Right renal pelvis (tissue), 4 donors: Measurements from ENCODE around the gene HAUS7. TPM values are rescaled to one million over a fixed set of nuclear protein-coding genes. Genes with fewer than 3 reads are reported as not detected.

Experiments used
- DNase-seq, 4 donors: peaks; one replicate each; pipeline ENCODE4 v3.0.0-alpha.2; 2013; ENCODE audit warnings: low read depth in 4 of 4, low spot score in 3 of 4, missing footprints in 1 of 4
- polyA plus RNA-seq, 4 donors: library from polyadenylated mRNA; unstranded; fragments of 120-200 nt; gene quantifications; one replicate each; pipeline ENCODE4 v1.2.1, GENCODE V29; 2013; ENCODE audit not compliant: insufficient read length in 4 of 4

Gene HAUS7
- 10 to 100 TPM; 24.3 to 34.0 (median 27.2) TPM for polyA plus RNA-seq

DNA sequence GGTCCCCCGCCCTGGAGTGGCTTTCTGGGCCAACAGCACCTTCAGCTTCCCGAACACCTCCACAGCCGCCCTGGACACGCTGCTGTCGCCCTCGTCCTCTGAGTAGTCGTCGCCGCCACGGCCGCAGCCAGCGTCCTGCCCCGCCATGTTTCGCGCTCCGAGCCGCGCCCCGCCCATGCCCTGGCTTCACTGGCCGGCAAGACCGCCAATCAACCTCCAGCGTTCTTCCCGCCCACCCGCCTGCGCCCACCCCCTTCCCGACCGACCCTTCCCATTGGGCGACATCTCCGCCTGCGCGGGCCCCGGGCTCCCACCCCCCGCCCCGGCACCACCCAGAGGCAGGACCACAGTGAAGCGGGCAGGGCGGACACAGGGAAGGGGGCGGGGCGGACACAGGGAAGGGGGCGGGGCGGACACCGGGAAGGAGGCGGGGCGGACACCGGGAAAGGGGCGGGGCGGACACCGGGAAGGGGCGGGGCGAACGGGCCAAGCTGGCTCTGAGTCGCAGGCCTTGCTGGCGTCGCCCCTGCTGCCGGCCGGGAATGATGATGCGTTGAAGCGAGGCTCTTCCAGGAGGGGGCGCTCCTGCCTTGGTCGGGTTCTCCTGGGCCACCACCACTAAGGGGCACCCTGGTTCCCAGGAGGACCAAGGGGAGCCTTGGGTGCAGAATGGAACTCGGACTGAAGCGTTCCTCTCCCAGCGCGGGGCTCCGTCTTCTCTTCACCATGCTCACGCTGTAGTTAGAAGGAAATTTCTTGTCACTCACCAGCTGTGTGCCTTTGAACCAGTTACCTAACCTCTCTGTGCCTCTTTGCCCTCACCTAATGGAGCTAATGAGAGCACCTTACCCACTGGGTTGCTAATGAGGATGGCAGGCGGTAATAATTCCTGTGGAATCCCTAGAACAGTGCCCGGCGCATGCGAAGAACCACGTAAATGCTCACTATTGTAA, at the start of gene HAUS7:
Gene HAUS7 (minus strand): TSS at position 166 of the 953 bp plus-strand sequence. CDS start 19 bp downstream, at position 147.
- peak; percentile 69 to 76 (median 72) for DNase-seq

DNA sequence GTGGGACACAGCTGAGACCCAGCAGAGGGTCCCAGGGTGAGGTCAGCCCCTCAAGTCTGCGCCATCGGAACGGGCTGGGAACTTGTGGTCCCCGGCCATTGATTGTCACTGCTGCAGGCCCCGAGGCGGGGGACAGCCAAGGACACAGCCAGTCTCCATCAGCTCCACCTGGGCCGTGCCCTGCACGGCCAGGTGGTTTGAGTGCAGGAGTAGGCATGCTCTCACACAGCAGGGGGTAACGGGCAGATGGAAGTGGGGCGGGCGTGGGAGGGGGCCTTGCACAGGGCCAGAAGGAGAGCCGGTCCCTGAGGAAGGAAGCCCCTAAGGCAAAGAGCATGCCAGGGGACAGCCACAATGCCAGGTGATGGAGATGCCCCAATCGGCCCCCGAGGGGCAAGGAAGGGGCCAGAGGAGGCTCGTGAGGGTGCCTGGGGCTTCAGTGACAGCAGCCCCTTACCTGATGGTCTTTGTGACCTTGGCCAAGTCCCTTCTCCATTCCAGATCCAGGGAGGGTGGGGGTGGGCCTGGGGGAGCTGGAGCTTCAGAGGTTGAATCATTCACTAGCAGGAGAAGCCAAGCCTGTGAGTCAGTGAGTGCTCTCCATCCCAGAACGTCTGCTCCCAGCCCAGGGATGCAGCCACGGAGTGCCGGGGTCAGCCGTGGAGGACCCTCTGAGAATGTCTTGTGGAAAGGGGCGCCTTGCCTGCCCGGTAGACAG, 49.4 kb upstream of the HAUS7 start:
- no peak for DNase-seq

DNA sequence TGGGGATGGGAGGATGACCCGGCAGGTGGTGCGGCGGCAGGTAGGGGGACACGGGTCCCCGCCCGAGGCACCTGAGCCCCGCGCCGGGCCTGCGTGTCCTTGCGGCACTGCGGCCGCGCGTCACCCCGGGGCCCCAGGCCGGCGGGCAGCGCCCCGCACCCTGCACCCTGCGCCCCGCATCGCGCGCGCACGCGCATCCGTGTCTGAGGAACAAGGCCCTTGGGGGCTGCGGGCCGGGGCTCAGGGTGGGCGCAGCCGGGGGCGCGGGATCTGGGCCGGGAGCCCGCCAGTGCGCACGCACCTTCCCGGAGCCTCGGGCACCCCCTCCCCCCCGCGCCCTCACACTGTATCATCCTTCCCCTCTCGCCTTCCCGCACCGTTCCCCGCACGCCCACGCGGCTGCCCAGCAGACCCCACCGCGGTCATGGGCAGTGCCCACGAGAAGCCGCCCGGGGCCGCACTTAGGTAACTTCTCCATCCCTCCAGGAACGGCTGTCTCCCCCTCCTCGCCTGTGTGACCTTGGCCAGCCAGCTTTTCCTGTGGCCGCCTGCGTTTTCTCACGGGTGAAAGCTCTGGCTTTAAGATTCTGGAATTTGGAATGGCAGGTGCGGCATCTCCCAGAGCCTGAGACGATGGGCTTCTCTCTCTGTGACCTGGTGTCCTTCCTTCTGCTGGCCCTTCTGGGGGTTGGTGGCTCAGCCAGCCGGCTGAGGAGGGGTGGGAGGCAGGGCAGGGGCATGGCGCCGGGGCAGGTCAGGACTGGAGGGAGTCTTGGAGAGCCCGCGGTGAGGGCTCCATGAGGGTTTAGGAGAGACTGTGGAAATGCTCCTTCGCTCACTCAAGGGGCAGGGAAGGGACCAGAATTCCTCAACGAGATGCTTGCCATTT, 47.8 kb upstream of the HAUS7 start:
- DNase-seq: no peak

DNA sequence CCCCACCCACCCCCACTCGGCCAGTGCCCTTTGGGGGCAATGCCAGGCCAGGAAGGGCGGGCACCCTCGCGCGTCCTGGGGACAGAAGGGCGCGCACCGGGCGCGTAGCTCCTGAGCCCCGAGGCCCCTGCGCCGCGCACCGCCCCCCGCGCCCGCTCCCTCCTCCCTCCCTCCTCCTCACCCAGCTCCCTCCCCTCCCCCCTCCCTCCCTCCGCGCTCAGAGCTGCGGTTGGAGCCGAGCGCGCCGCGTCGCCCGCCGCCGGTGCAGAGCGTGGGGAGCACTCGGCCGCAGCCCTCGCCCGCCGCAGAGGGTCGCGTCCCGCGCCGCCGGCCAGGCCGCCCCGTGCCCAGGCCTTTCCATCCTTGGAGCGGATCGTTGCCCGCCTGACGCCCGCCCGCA, 47.0 kb upstream of the HAUS7 start, which contains the start of gene ATP2B3:
Gene ATP2B3 (plus strand): TSS at position 220 of the 400 bp plus-strand sequence. CDS start 18,606 bp downstream, outside the sequence.
- DNase-seq: no peak

DNA sequence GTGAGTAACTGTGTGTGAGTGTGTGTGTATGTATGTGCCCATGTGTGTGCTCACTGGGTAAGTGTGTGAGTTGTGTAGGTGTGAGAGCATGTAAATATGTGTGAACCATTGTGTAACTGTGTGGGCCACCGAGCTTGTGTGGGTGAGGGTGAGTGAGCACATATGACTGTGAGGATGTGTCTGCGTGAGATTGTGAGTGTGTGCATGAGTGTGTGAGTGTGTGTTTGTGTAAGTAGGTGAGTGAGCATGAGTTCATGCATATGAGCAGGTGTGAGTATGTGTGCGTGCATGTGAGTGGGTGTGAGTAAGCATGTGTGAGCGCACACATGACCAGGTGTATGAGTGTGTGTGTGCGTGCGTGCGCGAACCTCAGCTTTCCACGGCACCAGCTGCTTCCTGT, 45.7 kb upstream of the HAUS7 start:
- DNase-seq: no peak

DNA sequence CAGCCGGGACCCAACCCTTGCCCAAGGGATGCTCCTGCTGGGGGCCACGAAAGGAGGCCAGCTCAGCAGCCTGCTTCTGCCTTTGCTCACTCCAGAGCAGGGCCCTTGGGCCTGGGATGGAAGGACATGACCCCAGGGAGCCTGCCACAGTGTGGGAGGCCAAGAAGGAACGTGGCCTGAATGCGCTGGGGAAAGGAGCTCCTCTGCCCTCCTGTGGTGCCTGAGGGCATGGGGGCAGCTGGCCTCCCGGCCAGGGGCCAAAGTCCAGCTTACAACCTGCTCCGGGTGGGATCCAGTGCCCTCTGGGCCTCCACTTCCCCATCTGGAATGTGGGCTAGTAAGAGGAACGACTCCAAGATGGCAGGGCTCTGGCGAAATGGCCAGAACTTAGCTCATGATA, 45.1 kb upstream of the HAUS7 start:
- no peak for DNase-seq

DNA sequence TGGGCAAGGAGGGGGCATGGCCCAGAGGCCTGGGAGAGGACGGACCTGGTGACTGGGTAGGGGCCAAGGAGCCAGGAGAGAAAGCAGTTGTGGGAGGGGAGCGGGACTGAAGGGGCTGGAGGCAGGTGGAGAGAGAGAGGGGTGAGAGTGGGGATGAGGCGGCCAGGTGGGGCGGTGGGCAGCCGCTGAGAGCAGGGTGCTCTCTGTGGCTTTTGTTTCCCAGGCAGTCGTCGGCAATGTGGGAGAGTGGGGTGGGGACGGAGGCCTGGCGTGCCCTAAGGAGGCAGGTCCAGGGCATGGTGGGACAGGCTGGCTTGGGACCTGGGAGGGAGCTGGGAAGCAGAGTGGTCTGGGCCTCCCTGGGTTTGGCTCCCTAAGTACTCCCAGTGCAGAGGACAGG, 43.9 kb upstream of the HAUS7 start:
- no peak for DNase-seq

DNA sequence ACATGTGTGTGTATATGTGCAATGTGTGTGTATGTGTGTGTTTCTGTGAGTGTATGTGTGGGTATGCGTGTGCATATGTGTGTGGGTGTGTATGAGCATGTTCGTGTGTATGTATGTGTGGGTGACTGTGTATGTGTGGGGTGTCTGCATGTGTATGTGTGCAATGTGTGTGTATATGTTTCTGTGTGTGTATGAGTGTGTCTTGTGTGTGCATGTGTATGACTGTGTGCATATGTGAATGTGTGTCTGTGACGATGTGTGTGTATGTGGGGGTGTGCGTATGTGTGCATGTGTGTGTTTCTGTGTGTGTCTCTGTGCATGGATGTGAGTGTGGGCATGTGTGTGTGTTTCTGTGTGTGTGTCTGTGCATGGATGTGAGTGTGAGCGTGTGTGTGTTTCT, 42.9 kb upstream of the HAUS7 start:
- no peak for DNase-seq

DNA sequence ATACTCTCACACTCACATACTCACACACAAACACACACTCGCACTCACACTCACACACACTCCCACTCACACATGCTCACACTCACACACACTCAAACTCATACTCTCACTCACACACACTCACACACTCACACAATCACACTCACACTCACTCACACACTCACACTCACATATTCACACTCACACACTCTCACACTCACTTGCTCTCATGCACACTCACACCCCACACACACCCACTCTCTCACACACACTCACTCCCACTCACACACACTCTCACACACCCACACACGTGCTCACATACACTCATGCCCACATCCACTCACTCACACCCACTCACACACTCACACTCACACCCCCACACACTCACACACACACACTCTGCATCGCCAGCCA, 42.1 kb upstream of the HAUS7 start:
- no peak for DNase-seq

DNA sequence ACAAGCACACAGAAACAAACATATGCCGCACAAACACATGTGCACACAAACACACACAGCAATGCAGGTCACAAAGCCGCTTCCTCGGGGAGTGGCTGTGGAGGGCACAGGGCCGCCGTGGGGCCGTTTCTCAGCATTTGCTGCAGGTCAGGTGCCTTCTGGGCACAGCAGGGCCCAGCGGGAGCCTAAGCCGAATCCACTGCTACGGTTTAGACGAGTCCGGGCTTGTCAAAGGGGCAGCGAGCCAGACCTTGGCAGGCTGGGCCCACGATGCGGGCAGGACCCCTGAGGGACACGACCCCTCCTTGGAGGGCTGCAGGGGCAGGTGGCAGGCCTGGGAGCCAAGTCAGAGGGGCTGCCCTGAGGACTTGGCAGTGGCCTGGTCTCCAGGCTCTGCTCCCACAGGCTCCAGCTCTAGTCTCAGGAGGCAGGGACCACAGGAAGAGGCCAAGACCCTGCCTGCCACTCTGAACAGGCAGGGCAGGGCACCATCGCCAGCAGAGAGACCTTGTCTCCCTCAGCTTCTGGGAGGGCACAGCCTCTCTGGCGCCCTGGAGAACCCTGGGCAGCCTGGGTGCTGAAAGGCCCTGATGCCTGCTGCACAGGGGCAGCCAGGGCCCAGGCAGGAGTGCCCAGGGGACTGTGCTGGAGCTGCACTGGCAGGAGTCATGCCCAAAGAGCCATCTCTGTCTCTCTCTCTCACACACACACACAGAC, 41.6 kb upstream of the HAUS7 start:
- DNase-seq: no peak

DNA sequence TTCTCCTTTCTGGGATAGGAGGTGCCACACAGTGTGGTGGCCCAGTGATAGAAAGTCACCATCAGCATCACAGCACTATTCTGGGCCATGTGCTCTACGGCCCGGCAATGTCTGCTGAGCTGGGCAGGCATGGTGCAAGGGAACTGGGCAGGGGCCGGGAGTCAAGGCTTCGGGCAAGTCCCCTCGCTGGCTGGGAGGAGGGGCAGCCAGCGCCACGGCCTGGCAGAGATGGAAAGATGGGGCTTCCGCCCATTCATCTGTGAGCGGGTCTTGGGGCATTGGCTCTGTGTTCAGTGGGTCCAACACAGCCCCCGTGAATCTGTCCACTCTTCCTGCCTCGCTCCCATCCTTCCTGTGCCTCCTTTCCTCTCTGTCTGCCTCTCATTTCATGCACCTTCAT, 40.0 kb upstream of the HAUS7 start:
- DNase-seq: no peak

DNA sequence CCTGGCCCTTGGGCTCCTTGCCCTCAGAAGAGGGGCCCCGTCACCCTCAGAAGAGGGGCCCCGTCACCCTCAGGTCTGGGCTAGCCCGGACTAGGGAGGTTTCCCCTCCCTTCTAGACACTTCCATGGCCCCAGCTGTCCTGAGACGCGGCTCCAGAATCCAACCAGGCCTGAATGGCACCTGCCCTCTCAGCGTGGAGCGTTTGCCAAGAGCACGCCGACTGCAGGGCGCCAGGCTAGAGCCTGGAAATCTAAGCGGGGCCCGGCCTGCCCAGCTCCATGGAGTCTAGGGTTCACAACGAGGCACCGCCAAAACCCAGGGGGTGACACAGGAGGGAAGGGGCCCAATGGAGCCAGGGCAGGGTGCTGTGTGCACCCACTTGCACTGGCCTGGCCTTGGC, 39.2 kb upstream of the HAUS7 start:
- DNase-seq: no peak

DNA sequence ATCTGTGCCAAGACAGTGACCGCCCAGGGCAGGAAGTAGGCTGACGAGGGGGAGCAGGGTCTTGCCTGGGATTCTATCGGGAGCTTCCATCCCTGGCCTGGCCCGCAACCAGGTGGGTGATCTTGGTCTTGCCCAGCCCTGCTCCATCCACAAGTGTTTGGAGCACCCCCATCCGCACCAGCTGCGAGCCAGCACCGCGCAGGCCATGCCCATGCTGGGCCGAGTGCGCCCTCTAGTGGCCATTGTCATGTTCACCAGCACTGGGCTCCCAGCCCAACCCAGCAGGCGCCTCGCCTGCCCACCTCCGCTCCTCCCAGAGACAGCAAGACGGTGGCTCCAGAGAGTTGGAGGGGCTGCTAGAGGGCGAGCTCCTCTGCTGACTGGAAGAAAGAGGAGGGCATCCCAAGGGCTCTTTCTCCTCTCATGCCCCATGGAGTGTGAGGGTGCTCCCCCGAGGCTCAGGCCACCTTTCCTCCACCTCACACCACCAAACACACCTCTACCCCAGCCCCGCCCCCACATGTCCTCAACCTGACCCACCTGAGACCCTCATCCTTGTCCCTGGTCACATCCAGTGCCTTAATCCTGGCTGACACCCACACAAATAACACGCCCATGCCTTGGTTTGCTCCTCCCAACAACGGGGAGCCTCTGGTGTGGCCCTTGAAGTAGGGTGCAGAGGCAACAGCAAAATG, 37.3 kb upstream of the HAUS7 start:
- DNase-seq: no peak

DNA sequence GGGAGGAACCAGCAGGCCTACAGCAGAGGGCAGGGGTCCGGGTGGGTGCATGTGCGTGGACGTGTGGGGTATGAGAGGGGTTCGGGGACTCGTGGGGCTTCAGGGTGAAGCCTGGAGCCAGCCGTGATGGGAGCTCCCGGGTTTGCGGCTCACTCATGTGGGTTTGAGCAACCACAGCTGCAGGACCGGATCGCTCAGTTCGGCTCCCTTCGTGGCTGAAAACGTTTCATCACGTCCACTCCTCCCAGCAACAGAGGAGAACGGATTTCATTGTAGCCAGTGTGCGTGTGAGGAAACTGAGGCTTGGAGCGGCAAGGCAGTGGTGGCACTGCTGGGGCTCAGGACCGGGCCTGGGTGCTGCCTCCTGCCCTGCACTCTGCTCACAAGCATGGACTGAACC, 35.0 kb upstream of the HAUS7 start:
- DNase-seq: no peak

DNA sequence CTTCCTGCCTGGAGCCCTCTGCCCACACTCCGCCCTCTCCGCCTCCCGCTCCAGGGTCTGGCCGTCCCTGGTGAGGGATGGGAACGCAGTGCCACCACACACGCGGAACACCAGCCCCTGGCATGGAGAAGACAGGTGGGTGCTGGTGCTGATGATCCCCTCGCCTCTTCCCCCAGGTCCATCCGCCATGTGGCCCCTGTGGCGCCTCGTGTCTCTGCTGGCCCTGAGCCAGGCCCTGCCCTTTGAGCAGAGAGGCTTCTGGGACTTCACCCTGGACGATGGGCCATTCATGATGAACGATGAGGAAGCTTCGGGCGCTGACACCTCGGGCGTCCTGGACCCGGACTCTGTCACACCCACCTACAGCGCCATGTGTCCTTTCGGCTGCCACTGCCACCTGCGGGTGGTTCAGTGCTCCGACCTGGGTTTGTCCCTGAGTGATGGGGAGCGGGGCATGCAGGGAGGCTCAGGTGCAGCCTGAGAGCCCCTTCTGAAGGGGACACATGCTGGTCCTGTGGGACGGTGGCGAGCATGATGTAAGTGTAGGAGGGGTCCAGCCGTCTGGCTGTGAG, 34.2 kb upstream of the HAUS7 start:
- DNase-seq: no peak

DNA sequence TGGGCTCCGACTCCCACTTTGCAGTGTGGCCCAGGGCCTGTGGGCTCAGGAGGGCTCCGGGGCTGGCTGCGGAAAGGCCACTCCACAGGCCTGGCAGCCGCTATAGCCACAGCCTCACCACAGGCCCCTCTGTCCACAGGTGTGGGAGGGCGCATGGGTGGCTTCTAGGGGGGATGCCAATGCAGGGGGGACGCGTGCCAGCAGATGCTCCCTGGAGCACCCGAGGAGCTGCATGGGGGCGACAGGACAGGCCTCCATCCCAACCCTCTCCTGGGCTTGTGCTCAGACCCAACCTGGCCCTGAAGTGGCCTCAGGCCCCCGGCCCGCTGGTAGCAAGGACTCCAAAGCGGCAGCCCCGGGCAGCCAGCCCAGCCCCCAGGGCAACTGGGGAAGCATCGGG, 32.4 kb upstream of the HAUS7 start:
- no peak for DNase-seq

DNA sequence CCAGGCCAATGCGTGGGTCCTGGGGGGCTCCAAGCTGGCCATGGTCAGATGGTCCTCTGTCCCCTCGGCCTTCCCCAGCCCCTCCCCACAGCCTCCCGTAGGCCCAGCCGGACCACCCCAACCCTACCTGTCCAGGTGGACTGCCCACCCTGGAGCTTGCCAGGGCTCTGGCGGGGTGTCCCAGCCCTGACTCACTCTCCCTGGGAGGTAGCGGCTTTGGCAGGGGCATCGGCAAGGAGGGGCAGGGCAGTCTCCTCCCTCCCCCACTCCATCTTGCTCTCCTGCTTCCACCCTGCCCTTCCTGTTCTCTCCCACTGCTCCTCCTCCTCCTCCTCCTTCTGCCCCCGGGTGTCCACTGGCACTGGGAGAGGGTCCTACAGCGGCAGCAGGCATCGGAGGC, 31.8 kb upstream of the HAUS7 start:
- no peak for DNase-seq

DNA sequence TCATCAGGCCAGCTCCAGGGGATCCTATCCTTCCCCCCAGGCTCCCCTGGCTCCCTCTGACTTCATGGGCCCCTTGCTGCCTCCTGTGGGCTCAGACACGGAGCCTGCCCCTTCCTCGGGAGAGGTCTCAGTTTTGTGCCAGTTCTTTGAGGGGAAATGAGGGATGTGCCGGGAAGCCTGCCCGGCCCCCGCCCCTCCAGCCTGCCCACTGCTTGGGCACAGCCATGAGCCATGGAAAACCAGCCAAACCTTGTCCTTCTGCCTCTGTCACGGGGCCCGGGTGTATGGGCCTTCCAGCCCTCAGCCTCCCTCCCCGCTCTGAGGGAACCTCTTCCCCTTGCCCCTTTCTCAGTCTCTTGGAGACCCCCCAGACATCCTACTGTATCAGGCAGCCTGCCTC, 31.2 kb upstream of the HAUS7 start:
- DNase-seq: no peak

DNA sequence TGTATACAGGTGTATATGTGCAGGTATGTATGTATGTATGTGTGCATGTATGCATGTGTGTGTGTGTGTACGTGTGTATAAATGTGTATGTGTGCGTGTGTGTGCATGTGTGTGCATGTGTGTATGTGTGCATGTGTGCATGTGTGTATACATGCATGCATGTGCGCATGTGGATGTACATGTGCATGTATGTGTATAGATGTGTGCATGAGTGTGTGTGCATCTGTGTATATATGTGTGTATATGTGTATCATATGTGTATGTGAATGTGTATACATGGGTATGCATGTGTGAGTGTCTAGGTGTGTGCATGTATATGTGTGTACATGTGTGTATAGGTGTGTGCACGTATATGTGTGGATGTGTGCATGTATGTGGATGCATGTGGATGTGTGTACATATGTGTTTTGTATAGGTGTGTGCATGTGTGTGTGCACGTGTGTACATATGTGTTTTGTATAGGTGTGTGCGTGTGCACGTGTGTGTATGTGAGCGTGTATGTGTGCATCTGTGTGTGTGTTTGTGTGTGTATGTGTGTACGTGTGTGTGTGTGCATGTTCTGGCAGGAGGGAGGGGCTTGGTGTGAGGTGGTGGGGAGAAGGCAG, 30.4 kb upstream of the HAUS7 start:
- no peak for DNase-seq
